Upper lobe of left lung (tissue), 6 donors: ENCODE measurements around the gene PBRM1. TPM values are rescaled to one million over a fixed set of nuclear protein-coding genes. Genes with fewer than 3 reads are reported as not detected.

Source experiments
- ATAC-seq, 2 donors: fragments of 200-7000 bp; cut with Tn5 transposase; one replicate each; pipeline ENCODE4 v1.9.1; 2022; ENCODE audit warnings: mild to moderate bottlenecking in 2 of 2, moderate library complexity in 2 of 2; ENCODE audit not compliant: low FRiP score in 2 of 2
- DNase-seq, 2 donors: peaks; one replicate each; pipeline ENCODE4 v3.0.0-alpha.2; 2019 to 2020
- H3K27ac ChIP-seq, 4 donors: fragments of 200-600 bp; sonication (generic); one replicate each; pipeline ENCODE4 v1.5.1; 2016 to 2019
- H3K27me3 ChIP-seq, 4 donors: fragments of 200-600 bp; sonication (generic); one replicate each; pipeline ENCODE4 v1.5.1; 2017 to 2019
- H3K36me3 ChIP-seq, 4 donors: fragments of 200-600 bp; sonication (generic); one replicate each; pipeline ENCODE4 v1.5.1; 2016 to 2019
- H3K4me1 ChIP-seq, 4 donors: fragments of 200-600 bp; sonication (generic); one replicate each; pipeline ENCODE4 v1.5.1; 2018 to 2019
- H3K4me3 ChIP-seq, 4 donors: fragments of 200-600 bp; sonication (generic); one replicate each; pipeline ENCODE4 v1.5.1; 2017 to 2019; ENCODE audit warnings: mild to moderate bottlenecking in 2 of 4, moderate library complexity in 1 of 4
- H3K9me3 ChIP-seq, 4 donors: fragments of 200-600 bp; sonication (generic); one replicate each; pipeline ENCODE4 v1.5.1; 2018 to 2019
- EP300 ChIP-seq, 4 donors: sonication (generic); formaldehyde crosslinking; IDR thresholded peaks; one replicate each; pipeline ENCODE4 v1.5.1; 2017; ENCODE audit warnings: antibody characterized with exemption in 4 of 4, control low read depth in 2 of 4
- POLR2A ChIP-seq, 4 donors: fragments of 450-650 bp; IDR thresholded peaks; one replicate each; pipeline ENCODE4 v1.5.1; 2016 to 2017; ENCODE audit warnings: antibody characterized with exemption in 4 of 4, mild to moderate bottlenecking in 2 of 4
- POLR2AphosphoS5 ChIP-seq, 2 donors: sonication (generic); formaldehyde crosslinking; IDR thresholded peaks; one replicate each; pipeline ENCODE4 v1.5.1; 2017; ENCODE audit warnings: antibody characterized with exemption in 2 of 2
- WGBS, 2 donors: methylation state at CpG; one replicate each; pipeline ENCODE4 v1.1.5; 2017 to 2018; 5-methylcytosine and 5-hydroxymethylcytosine counted together
- total RNA-seq, 6 donors: library from RNA; depleted of rRNA in 4 of 6; stranded (reverse); fragments of >200 nt in 4 of 6; gene quantifications; one replicate each; pipeline versions ENCODE4 v1.1.0 to v1.2.1, GENCODE V29; 2016 to 2021
- TF ChIP-seq, protein P1 (sequence below), 6 experiments: fragments of 450-650 bp in 4 of 6; fragments of 200-600 bp in 2 of 6; sonication (generic) in 2 of 6; IDR thresholded peaks; one replicate each; pipeline ENCODE4 v1.5.1; 2016 to 2019; ENCODE audit warnings: antibody characterized with exemption in 6 of 6
- donor health status: DM: no; HTN: no; CAD: no; lungs with moderate emphysema.
- donor health status: DM: no; HTN: yes; CAD: no; lungs with severe emphysema.

The PBRM1 gene
- total RNA-seq, 6 donors from 2014 or later, result 60.9 to 151 (median 81.6) TPM

DNA sequence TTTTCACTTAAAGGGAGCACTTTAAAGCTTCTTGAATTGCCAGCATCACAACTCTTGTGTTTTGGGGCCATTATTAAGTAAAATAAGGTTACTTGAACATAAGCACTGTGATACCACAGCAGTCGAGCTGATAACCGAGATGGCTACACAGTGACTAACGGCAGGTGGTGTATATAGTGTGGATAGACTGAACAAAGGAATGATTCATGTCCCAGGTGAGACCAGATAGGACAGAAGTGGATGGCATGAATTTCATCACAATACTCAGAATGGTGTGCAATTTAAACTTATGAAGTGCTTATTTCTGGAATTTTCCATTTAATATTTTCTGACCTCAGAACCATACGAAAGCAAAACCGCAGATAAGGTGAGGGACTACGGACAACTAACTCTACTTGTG, 40.2 kb downstream of the PBRM1 start:
- Histone ChIP-seq H3K27ac (no peak overlapping the region), H3K4me3 (no peak overlapping the region), H3K36me3 (peaks cover 25 to 92% (median 73%) of the 10 kb centered on the region in 4 donors), H3K4me1 (no peaks in the 10 kb centered on the region), H3K9me3 (no peaks in the 10 kb centered on the region), H3K27me3 (no peaks in the 10 kb centered on the region)
- no peak for ATAC-seq
- 92 to 94% methylated on average over 6 of the region's 6 CpGs for WGBS, 2 donors
- TF ChIP-seq EP300 (IDR thresholded peaks at IDR 0.05) (no peak), POLR2AphosphoS5 (IDR thresholded peaks at IDR 0.05) (no peak), POLR2A (IDR thresholded peaks at IDR 0.05) (no peak)
- TF ChIP-seq, protein P1, sequence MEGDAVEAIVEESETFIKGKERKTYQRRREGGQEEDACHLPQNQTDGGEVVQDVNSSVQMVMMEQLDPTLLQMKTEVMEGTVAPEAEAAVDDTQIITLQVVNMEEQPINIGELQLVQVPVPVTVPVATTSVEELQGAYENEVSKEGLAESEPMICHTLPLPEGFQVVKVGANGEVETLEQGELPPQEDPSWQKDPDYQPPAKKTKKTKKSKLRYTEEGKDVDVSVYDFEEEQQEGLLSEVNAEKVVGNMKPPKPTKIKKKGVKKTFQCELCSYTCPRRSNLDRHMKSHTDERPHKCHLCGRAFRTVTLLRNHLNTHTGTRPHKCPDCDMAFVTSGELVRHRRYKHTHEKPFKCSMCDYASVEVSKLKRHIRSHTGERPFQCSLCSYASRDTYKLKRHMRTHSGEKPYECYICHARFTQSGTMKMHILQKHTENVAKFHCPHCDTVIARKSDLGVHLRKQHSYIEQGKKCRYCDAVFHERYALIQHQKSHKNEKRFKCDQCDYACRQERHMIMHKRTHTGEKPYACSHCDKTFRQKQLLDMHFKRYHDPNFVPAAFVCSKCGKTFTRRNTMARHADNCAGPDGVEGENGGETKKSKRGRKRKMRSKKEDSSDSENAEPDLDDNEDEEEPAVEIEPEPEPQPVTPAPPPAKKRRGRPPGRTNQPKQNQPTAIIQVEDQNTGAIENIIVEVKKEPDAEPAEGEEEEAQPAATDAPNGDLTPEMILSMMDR (IDR thresholded peaks at IDR 0.05), result no peak
- DNase-seq, result no peak

DNA sequence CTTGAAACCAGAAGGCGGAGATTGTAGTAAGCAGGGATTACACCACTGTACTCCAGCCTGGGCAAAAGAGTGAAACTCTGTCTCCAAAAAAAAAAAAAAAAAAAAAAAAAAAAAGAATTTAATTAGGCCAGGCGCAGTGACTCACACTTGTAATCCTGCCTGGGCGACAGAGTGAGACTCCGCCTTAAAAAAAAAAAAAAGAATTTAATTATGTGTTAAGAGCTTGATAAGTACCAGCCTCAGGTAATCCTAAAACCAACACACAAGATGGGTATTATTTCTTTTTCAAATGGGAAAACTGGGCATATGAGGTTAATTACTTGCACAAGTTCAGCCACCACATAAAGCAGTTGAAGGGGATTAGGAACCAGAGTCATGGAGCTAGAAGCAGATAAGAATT, 49.0 kb downstream of the PBRM1 start:
- Histone ChIP-seq H3K36me3 (peaks cover 29 to 83% (median 69%) of the 10 kb centered on the region in 4 donors), H3K27ac (no peak overlapping the region), H3K27me3 (no peaks in the 10 kb centered on the region), H3K4me3 (no peak overlapping the region), H3K9me3 (no peaks in the 10 kb centered on the region), H3K4me1 (no peaks in the 10 kb centered on the region)
- ATAC-seq, result peak in 1 of 2 donors; percentile 14
- peak in 1 of 2 donors; percentile 27 for DNase-seq
- TF ChIP-seq POLR2A (IDR thresholded peaks at IDR 0.05) (no peak), POLR2AphosphoS5 (IDR thresholded peaks at IDR 0.05) (no peak), EP300 (IDR thresholded peaks at IDR 0.05) (no peak)
- TF ChIP-seq, protein P1 (IDR thresholded peaks at IDR 0.05), result no peak
- WGBS, 2 donors, result 66 to 72% methylated on average over 4 of the region's 4 CpGs

DNA sequence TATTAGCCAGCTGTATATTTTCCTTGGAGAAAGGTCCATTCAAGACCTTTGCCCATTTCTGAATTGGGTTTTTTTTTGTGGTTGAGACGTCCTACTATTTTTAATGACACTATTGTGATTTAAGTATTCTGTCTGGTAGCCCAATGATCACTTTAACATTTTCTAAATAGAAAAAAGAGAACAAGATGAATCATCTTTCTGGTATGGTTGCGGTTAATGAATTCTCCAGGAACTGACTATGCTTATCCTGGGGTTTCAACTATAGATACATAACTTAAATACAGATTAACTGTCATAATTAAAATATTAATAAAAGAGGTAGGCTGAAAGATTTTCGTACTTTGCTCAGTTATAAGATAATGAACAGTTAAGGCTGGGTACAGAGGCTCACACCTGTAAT, 51.9 kb downstream of the PBRM1 start:
- Histone ChIP-seq H3K4me1 (no peaks in the 10 kb centered on the region), H3K4me3 (no peak overlapping the region), H3K36me3 (peaks cover 24 to 78% (median 49%) of the 10 kb centered on the region in 4 donors), H3K27me3 (no peaks in the 10 kb centered on the region), H3K9me3 (no peaks in the 10 kb centered on the region), H3K27ac (no peak overlapping the region)
- TF ChIP-seq, protein P1 (IDR thresholded peaks at IDR 0.05), result no peak
- TF ChIP-seq POLR2AphosphoS5 (IDR thresholded peaks at IDR 0.05), result no peak
- no peak for TF ChIP-seq POLR2A (IDR thresholded peaks at IDR 0.05)
- no peak for TF ChIP-seq EP300 (IDR thresholded peaks at IDR 0.05)
- no peak for DNase-seq
- WGBS, 2 donors, result 92 to 93% methylated on average over 3 of the region's 3 CpGs
- ATAC-seq, result no peak

DNA sequence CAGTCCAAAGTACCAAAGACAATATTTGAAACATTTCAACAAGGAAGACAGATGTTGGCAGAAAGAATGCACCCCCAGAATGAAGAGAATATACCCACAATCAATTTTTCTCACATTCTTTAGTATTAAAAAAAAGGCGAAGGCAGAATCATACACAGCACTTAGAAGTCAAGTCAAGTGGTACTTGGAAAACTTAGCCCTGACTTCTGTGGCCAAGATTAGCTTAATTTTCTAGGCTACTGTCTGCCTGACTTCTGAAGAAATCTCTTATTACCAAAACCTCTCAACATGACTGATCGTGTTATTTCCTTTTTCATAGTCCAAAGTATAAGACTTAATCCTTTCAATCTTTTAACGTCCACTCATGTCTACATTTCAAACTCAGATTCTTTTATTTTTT, 60.7 kb downstream of the PBRM1 start:
- Histone ChIP-seq H3K4me3 (no peak overlapping the region), H3K4me1 (peaks cover 0 to 4% (median 0%) of the 10 kb centered on the region in 4 donors), H3K27me3 (no peaks in the 10 kb centered on the region), H3K9me3 (no peaks in the 10 kb centered on the region), H3K36me3 (peaks cover 14 to 62% (median 24%) of the 10 kb centered on the region in 4 donors), H3K27ac (no peak overlapping the region)
- 66 to 75% methylated on average over 3 of the region's 3 CpGs for WGBS, 2 donors
- TF ChIP-seq POLR2AphosphoS5 (IDR thresholded peaks at IDR 0.05) (no peak), POLR2A (IDR thresholded peaks at IDR 0.05) (no peak), EP300 (IDR thresholded peaks at IDR 0.05) (no peak)
- TF ChIP-seq, protein P1 (IDR thresholded peaks at IDR 0.05), result no peak
- no peak for ATAC-seq
- no peak for DNase-seq

DNA sequence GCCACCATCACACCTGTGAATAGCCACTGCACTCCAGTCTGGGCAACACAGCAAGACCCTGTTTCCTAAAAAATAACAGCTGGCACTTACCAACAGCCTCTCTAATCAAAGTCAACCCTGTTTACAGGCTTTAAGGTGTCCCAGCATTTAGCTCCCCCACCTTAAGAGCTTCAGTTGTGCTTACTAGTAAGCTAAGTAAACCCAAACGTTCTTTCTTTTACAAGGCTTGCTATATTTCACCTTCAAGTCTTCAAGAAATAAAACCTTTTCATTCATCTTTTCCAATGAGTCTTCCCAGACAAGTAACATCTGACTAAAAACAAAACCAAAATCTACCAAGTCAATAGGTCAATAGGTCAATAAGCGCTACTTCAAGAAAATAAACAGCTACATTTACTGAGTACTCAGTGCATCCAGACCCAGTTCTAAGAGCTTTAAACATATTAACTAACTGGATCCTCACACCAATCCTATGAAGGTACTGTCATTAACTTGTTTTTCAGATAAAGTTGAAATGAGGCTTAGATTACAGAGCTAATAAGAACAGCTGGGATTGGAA, 62.4 kb downstream of the PBRM1 start:
- H3K36me3 ChIP-seq, result peaks cover 8 to 68% (median 27%) of the 10 kb centered on the region in 4 donors
- TF ChIP-seq, protein P1 (IDR thresholded peaks at IDR 0.05), result no peak
- no peak for TF ChIP-seq POLR2AphosphoS5 (IDR thresholded peaks at IDR 0.05)
- no peak for TF ChIP-seq EP300 (IDR thresholded peaks at IDR 0.05)
- no peak for TF ChIP-seq POLR2A (IDR thresholded peaks at IDR 0.05)

More for the DNA sequence above, 62.4 kb downstream of the PBRM1 start:
- Histone ChIP-seq H3K27ac (no peak overlapping the region), H3K4me1 (peaks cover 0 to 4% (median 0%) of the 10 kb centered on the region in 4 donors), H3K4me3 (no peak overlapping the region), H3K9me3 (no peaks in the 10 kb centered on the region), H3K27me3 (no peaks in the 10 kb centered on the region)
- ATAC-seq (no peak), DNase-seq (no peak)
- WGBS, 2 donors, result 67 to 75% methylated on average over 2 of the region's 2 CpGs
